GM19238 (cell line): ENCODE data around the gene TIMP4.

Source experiments
- DNase-seq: peaks from one replicate; pipeline ENCODE4 v3.0.0; 2011; ENCODE audit warnings: low spot score; ENCODE audit not compliant: insufficient read length

Gene TIMP4

DNA sequence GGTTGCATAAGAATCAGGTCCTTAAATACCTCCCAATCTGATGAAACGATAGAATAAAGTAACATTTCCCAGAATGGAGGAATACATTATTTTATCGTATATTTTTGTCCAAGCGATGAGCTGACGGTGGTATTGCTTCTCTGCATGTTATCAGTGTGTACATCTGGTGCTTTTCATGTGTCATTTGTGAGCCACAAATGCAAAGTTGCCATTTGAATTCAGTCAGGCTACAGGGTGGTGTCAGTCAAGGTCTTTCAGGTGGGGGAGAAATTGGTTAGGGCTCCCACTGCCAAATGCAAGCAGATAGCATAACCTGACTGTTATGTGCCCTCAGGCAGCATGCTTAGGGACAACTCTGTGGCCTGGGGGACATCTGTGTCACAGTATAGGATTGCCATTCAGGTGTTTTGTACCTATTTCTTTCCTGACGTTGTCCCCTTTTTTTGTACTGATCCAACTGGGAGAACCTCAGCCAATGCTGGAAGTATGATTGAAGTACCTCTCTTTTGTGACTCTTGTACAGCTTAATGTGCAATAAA is 26.5 kb upstream of the TIMP4 start:
- DNase-seq: no peak

- DNase-seq: no peak
Observed at GRCh38 chr3:12184541-12184940, 25.8 kb upstream of the TIMP4 start.

- no peak for DNase-seq
Observed at GRCh38 chr3:12182687-12183441, 24.2 kb upstream of the TIMP4 start.

DNA sequence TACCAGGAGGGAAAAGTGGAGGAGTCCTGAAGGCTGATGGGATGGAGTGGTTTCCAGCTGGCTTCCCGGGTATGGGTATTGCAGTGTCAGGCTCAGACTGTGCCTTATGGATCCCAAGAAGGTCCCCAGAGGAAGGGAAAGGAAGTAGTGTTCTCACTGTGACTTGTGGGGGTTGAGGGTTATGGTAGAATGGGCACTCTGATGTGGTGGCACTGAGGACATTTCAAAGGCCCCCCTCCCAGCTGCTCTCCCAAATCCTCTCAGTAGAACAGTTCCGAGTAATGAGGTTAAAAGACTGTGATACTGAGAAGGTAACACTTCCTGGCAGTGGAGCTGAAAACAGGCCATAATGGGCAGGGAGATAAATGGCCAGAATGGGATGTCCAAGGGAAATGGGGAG is 23.1 kb upstream of the TIMP4 start:
- DNase-seq: no peak

GRCh38 chr3:12181301-12181700 is 22.6 kb upstream of the TIMP4 start:
- DNase-seq: no peak

DNA sequence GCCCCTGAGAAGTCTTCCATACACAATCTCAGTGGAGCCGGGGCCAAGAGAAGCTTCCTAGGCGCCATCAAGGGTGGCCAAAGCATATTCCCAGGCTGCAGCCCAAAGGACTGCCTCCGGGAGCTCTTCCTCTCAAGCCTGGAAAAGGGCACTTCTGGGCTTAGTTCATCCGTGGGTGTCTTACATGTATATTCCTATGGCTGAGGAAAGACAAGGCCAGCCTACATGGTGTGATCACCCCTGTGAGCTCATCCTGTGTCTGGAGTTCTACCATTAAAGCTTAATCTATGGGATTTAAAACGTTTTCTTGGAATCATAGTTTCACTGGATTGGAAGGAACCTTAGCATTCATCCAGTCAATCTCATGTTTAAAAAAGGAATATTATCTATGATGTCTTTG is 21.9 kb upstream of the TIMP4 start:
- no peak for DNase-seq

- no peak for DNase-seq
Observed at GRCh38 chr3:12180218-12180617, 21.5 kb upstream of the TIMP4 start.

- no peak for DNase-seq
Observed at GRCh38 chr3:12179441-12179840, 20.7 kb upstream of the TIMP4 start.

DNA sequence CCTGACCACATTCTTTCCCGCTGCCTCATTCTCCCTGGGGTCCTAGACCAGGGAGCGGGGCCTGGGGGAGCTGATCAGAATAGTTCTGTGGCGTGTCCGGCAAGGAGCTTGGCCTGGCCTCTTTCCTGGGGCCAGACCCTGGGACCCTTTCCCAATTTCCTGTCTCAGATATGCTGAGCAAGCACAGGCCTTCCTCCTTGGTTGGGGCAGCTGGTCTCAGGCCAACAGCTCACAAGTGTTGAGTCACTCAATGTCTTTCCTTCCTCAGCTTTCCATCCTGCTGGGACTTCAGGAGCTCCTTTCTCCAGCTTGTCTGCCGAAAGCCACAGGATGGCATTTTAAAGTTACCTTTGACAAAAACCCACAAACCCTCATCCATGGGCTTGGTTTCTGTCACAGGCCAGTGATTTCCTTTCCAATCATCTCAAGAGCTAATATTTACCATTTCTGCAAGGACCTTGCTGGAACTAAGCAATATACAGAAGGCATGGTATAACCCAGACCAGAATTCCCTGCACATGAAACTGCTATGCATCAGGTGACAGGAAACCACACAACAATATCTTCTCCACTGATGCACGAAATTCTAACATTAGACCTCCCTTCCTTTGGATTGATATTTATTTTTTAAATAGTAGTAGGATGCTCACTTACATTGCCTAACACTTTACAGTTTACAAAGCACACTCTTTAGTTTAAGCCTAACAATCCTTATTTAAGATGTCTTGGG is 19.5 kb upstream of the TIMP4 start:
- DNase-seq: no peak

DNA sequence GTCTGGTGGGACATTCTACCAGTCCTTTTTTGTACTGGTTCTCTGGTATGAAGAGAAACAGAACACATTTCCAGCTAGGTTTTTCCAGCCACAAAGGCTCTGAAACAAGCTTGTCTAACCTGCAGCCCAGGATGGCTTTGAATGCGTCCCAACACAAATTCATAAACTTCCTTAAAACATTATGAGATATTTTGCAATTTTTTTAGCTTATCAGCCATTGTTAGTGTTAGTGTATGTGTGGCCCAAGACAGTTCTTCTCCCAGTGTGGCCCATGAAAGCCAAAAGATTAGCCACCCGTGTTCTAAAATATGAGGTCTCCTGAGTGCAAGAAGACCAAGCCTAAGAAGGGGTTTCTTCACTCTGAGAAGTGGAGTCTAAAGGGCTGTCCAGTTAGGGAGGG is 18.4 kb upstream of the TIMP4 start:
- DNase-seq: no peak

DNA sequence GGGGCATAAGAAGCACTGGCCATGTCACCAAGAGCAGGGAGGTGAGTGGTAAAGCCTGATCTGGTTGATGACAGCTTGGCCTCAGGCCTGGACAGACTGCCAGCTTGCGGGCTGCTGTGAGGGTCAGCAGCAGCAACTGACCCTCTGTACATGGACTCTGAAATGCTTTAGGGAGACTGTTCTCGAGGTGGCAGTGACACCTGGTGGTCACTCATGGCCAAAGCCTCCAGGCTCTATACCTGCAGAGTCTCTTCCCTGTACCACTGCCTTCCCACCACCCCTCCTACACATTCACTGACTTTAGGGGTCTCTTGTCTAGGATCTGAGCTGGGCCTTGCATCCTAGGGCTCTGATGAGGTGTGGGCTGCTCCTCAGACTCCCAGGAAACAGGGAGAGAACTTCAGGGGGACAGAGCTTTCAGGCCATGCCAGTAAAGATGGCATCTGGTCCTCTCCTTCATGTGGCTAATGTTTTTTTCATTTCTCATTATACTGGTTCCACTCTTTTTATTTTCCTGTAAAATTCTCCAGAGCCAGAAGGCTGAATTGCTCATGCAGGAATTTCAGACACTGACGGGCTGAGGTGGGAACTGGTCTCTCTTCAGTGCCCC is 17.2 kb upstream of the TIMP4 start:
- DNase-seq: peak; percentile 37

GRCh38 chr3:12175137-12175593 is 16.5 kb upstream of the TIMP4 start:
- DNase-seq: no peak

DNA sequence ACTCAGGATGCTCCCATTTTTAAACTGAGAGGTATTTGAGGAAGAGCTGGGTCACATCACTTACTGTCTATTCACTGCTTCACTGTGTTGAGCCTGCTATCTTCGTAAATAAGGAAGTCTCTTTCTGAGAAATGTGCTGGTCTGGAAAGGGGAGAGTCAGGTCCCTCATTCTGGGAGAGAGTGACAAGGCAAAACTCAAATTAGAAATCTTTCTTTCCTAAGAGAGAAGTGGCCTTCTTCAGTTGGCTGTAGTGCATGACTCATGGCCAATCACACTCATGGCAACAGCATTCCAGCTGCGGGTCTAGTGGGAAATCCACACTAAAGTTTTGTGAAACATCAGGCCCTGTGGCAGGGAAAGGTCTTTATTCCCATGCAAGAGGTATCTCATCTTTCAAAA is 11.5 kb upstream of the TIMP4 start:
- no peak for DNase-seq

- no peak for DNase-seq
Observed at GRCh38 chr3:12165909-12166308, 7.2 kb upstream of the TIMP4 start.

- DNase-seq: no peak
Observed at GRCh38 chr3:12159227-12159601, 502 bp upstream of the TIMP4 start.

GRCh38 chr3:12157026-12157425 is 1.7 kb downstream of the TIMP4 start:
- no peak for DNase-seq

DNA sequence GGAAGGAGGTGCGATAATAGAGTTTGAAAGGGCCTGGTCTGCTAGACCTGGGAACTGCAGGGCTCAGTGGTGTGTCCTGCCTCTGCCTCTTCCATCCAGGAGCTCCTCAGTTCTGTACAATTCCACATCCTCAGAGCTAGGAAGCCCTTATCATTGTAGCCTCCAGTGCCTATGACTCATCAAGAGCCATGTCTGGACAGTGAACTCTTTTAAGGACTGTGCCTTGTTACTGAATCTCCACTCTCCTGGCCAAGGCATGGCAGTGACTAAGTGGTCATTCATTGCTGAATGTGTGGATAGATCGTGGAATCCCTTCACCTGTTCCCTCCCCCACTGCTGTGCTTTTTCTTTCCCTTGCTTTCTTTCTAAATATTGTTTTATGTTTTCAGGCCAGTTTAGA is 2.9 kb downstream of the TIMP4 start:
- no peak for DNase-seq

GRCh38 chr3:12155264-12155663 is 3.4 kb downstream of the TIMP4 start:
- no peak for DNase-seq

- DNase-seq: no peak
Observed at GRCh38 chr3:12154151-12154550, 4.6 kb downstream of the TIMP4 start.

- DNase-seq: no peak
Observed at GRCh38 chr3:12150112-12150511, 8.6 kb downstream of the TIMP4 start.

GRCh38 chr3:12149029-12149428 is 9.7 kb downstream of the TIMP4 start:
- DNase-seq: no peak

DNA sequence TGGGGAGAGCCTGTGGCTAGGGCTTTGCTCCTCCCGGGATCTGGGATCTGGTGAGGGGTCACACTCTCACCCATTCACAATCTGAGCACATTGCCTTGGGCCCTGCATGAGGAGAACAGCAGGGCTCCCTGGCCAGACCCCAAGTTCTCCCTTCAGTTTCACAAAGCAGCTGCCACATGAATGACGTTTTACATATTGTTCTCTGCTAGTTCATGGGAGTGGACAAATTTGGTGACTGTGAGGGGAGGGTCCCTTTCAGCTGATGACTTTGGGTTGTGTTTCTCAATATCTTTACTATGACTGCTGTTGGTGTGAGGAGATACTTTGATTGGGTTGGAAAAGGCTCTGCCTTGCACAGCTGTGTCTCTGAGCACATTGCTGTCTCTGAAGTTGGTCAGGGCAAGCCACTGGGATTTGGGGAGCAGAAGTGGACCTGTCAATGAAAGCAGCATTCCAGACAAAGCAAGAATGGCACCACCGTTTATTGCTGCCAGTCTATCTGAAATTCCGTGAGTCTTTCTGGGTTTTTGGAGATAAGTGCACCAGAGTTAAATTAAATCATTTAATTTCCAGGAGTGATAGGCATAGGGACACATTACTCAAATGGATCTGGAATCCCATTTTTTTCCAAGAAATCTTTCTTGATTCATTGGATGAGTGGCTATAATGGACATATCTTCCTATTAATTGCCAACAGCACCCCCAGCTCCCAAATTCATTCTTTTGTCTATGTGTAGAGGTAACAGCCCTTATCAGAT is 10.3 kb downstream of the TIMP4 start:
- DNase-seq: no peak
